GM23338 (cell line): ENCODE data around the gene ZNF12.

Experiments used
- CREB1 ChIP-seq: fragments of 250-450 bp; sonication (Bioruptor Pico); IDR thresholded peaks from 2 replicates; pipeline ENCODE4 v1.5.0; 2020; ENCODE audit warnings: low read depth, mild to moderate bottlenecking, moderate library complexity
- CTCF ChIP-seq, 2 experiments: fragments of 200-600 bp in 1 of 2; sonication (generic) in 1 of 2; conservative IDR thresholded peaks; 2 replicates each; pipeline versions ENCODE4 v1.5.1 to v1.6.1; 2016 to 2017; ENCODE audit warnings: antibody characterized with exemption in 2 of 2, low read depth in 2 of 2, mild to moderate bottlenecking in 2 of 2, moderate library complexity in 1 of 2
- ETS1 ChIP-seq: IDR thresholded peaks from 2 replicates; pipeline ENCODE4 v1.6.1; 2016; ENCODE audit warnings: antibody characterized with exemption
- EZH2 ChIP-seq: fragments of 200-600 bp; sonication (generic); IDR thresholded peaks from one replicate; pipeline ENCODE4 v1.8.0; 2017; ENCODE audit warnings: antibody characterized with exemption, mild to moderate bottlenecking, low read depth; ENCODE audit not compliant: unreplicated experiment
- POLR2AphosphoS5 ChIP-seq: IDR thresholded peaks from 2 replicates; pipeline ENCODE4 v1.6.1; 2016; ENCODE audit warnings: antibody characterized with exemption, low read depth
- REST ChIP-seq: IDR thresholded peaks from one replicate; pipeline ENCODE4 v1.6.1; 2018; ENCODE audit warnings: antibody characterized with exemption; ENCODE audit not compliant: unreplicated experiment
- ZNF331 ChIP-seq: fragments of 250-450 bp; sonication (Bioruptor Pico); IDR thresholded peaks from 2 replicates; pipeline ENCODE4 v1.5.0; 2020; ENCODE audit warnings: low read depth, mild to moderate bottlenecking, moderate library complexity

GRCh38 chr7:6651851-6652445 is 54.8 kb downstream of the ZNF12 start:
- no peak for TF ChIP-seq CTCF (conservative IDR thresholded peaks at IDR 0.05; ENCODE audit: low read depth in 2 of 2)
- no peak for TF ChIP-seq POLR2AphosphoS5
- TF ChIP-seq CREB1 (CRISPR knock-in tag): no peak
- no peak for TF ChIP-seq REST
- no peak for TF ChIP-seq EZH2
- no peak for TF ChIP-seq ZNF331 (CRISPR knock-in tag)
- no peak for TF ChIP-seq ETS1
